Fibroblast of lung (primary cell): ENCODE measurements around the gene SYNDIG1. TPM values are rescaled to one million over a fixed set of nuclear protein-coding genes. Genes with fewer than 3 reads are reported as not detected.

Experiments used
- DNase-seq, 2 donors: peaks; one replicate each; pipeline versions ENCODE4 v3.0.0 to v3.0.0-alpha.2; 2010; ENCODE audit warnings: low read depth in 2 of 2
- H2AFZ ChIP-seq: 2 replicates; pipeline ENCODE4 v1.5.1; 2012; ENCODE audit warnings: low read length, control low read depth, inconsistent platforms
- H3K27ac ChIP-seq: 2 replicates; pipeline ENCODE4 v1.5.1; 2011; ENCODE audit warnings: low read length, control low read depth; ENCODE audit not compliant: insufficient read depth
- H3K27me3 ChIP-seq: 2 replicates; pipeline ENCODE4 v1.5.1; 2011; ENCODE audit warnings: mild to moderate bottlenecking, low read length; ENCODE audit not compliant: control insufficient read depth, insufficient read depth
- H3K36me3 ChIP-seq: 2 replicates; pipeline ENCODE4 v1.5.1; 2011; ENCODE audit warnings: low read length; ENCODE audit not compliant: control insufficient read depth, insufficient read depth
- H3K4me1 ChIP-seq: 2 replicates; pipeline ENCODE4 v1.5.1; 2011; ENCODE audit warnings: low read length; ENCODE audit not compliant: control insufficient read depth, insufficient read depth; ENCODE audit errors: extremely low read depth
- H3K4me2 ChIP-seq: 2 replicates; pipeline ENCODE4 v1.5.1; 2011; ENCODE audit warnings: low read length, control low read depth; ENCODE audit not compliant: insufficient read depth; ENCODE audit errors: extremely low read depth
- H3K4me3 ChIP-seq, 4 experiments: fragments of 200-600 bp in 1 of 4; sonication (generic) in 1 of 4; replicated peaks in 1 of 4; 2 replicates each; pipeline ENCODE4 v1.5.1; 2011 to 2016; ENCODE audit warnings: low read length in 4 of 4, low read depth in 3 of 4, mild to moderate bottlenecking in 3 of 4, control low read depth in 2 of 4, inconsistent platforms in 1 of 4, mixed read lengths in 1 of 4; ENCODE audit not compliant: insufficient read depth in 1 of 4; ENCODE audit errors: control extremely low read depth in 1 of 4
- H3K79me2 ChIP-seq: 2 replicates; pipeline ENCODE4 v1.5.1; 2012; ENCODE audit warnings: mild to moderate bottlenecking, low read length, inconsistent platforms; ENCODE audit not compliant: control insufficient read depth, insufficient read depth
- H3K9ac ChIP-seq: 2 replicates; pipeline ENCODE4 v1.5.1; 2011; ENCODE audit warnings: mild to moderate bottlenecking, low read length, control low read depth; ENCODE audit not compliant: insufficient read depth
- H3K9me3 ChIP-seq: 2 replicates; pipeline ENCODE4 v1.5.1; 2012; ENCODE audit warnings: low read depth, low read length; ENCODE audit not compliant: control insufficient read depth, insufficient read depth
- H4K20me1 ChIP-seq: 2 replicates; pipeline ENCODE4 v1.5.1; 2011; ENCODE audit warnings: low read length; ENCODE audit not compliant: control insufficient read depth, insufficient read depth; ENCODE audit errors: extremely low read depth
- EZH2 ChIP-seq: IDR thresholded peaks from 2 replicates; pipeline ENCODE4 v1.5.1; 2012; ENCODE audit warnings: low read length, control low read depth, mild to moderate bottlenecking; ENCODE audit errors: missing control alignments
- polyA plus RNA-seq, 2 donors: library from polyadenylated mRNA; depleted of rRNA in 1 of 2; stranded (reverse) in 1 of 2; unstranded in 1 of 2; fragments of >200 nt; gene quantifications; 2 replicates each; pipeline ENCODE4 v1.2.1, GENCODE V29; 2011 to 2012; ENCODE audit warnings: missing spikeins in 1 of 2
- total RNA-seq: library from RNA; depleted of rRNA; stranded (reverse); fragments of >200 nt; gene quantifications from 2 replicates; pipeline ENCODE4 v1.2.1, GENCODE V29; 2014
- TF ChIP-seq, protein P1 (sequence below), 2 donors: IDR thresholded peaks in 1 of 2; conservative IDR thresholded peaks in 1 of 2; 1 replicate in 1 of 2; 2 replicates in 1 of 2; pipeline ENCODE4 v1.5.1; 2011 to 2012; ENCODE audit warnings: low read length in 2 of 2, control low read depth in 1 of 2, inconsistent platforms in 1 of 2, low read depth in 1 of 2, mild to moderate bottlenecking in 1 of 2

SYNDIG1 gene
- total and polyA plus RNA-seq, 2 donors (not counting 1 experiment from before 2014, with no cell fraction given), result 0.02 to 0.17 TPM

DNA sequence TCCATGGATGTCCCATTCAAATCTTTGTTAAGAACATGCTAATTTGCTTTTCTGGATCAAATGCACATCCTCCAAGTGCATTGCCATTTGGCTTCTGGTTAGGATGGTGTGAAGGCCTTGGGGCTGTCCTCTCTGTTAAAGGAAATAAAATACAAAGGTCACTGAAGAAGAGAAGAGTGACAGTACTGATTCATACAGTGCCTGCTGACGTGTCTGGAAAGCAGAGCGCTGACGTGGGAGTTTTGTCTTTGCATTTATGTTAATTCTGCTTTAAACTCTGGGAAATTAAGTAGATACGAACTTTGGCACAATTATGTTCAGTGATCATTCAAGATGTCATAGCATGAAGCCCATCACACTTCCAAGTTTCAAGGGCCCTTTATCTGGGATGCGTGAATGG is 33.2 kb downstream of the SYNDIG1 start:
- Histone ChIP-seq H3K36me3 (no peaks in the 10 kb centered on the region), H2AFZ (no peak overlapping the region), H3K9ac (no peak overlapping the region), H3K79me2 (no peaks in the 10 kb centered on the region), H4K20me1 (no peaks in the 10 kb centered on the region), H3K27ac (peak overlapping the region; percentile 56), H3K4me2 (no peak overlapping the region), H3K4me1 (peaks cover 2% of the 10 kb centered on the region), H3K9me3 (no peaks in the 10 kb centered on the region), H3K27me3 (no peaks in the 10 kb centered on the region), H3K4me3 (no peak overlapping the region)
- TF ChIP-seq, protein P1, sequence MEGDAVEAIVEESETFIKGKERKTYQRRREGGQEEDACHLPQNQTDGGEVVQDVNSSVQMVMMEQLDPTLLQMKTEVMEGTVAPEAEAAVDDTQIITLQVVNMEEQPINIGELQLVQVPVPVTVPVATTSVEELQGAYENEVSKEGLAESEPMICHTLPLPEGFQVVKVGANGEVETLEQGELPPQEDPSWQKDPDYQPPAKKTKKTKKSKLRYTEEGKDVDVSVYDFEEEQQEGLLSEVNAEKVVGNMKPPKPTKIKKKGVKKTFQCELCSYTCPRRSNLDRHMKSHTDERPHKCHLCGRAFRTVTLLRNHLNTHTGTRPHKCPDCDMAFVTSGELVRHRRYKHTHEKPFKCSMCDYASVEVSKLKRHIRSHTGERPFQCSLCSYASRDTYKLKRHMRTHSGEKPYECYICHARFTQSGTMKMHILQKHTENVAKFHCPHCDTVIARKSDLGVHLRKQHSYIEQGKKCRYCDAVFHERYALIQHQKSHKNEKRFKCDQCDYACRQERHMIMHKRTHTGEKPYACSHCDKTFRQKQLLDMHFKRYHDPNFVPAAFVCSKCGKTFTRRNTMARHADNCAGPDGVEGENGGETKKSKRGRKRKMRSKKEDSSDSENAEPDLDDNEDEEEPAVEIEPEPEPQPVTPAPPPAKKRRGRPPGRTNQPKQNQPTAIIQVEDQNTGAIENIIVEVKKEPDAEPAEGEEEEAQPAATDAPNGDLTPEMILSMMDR (conservative IDR thresholded peaks at IDR 0.05 in 1 of 2, IDR thresholded peaks at IDR 0.05 in 1 of 2; ENCODE audit: low read depth in 1 of 2, low read length in 2 of 2), result no peak
- peak in 1 of 2 donors; percentile 47 for DNase-seq

DNA sequence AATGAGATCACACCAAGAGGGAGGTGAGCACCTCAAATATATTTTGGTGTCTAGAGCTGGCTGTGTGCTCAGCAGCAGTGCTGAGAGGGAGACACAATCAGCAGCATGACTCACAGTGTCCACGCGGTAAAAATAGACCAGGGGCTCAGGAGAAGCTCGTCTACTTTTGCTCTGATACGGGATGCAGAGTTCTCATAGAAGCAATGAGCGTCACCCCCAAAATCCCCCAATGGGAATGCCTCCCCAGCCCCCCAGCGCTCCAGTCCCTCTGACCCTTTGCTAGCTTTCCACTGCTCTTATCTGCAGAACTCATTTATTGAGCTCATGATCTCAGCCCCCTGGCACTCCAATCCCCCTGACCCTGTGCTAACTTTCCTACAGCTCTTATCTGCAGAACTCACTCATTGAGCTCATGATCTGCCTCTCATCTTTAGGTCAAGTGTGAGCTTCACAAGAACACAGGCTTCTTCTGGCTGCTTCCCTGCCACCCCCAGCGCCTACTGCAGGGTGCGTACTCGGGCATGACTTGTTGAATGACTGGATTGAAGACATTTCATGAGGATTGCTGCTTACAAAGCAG is 34.0 kb downstream of the SYNDIG1 start:
- Histone ChIP-seq H3K36me3 (no peaks in the 10 kb centered on the region), H3K4me3 (no peak overlapping the region), H3K4me2 (no peak overlapping the region), H3K9ac (no peak overlapping the region), H2AFZ (no peak overlapping the region), H4K20me1 (no peaks in the 10 kb centered on the region), H3K79me2 (no peaks in the 10 kb centered on the region), H3K27ac (peak overlapping the region; percentile 56), H3K9me3 (no peaks in the 10 kb centered on the region), H3K27me3 (no peaks in the 10 kb centered on the region), H3K4me1 (peaks cover 2% of the 10 kb centered on the region)
- DNase-seq, result peak; percentile 4 to 63
- no peak for TF ChIP-seq EZH2
- TF ChIP-seq, protein P1 (conservative IDR thresholded peaks at IDR 0.05 in 1 of 2, IDR thresholded peaks at IDR 0.05 in 1 of 2; ENCODE audit: low read depth in 1 of 2, low read length in 2 of 2), result no peak

DNA sequence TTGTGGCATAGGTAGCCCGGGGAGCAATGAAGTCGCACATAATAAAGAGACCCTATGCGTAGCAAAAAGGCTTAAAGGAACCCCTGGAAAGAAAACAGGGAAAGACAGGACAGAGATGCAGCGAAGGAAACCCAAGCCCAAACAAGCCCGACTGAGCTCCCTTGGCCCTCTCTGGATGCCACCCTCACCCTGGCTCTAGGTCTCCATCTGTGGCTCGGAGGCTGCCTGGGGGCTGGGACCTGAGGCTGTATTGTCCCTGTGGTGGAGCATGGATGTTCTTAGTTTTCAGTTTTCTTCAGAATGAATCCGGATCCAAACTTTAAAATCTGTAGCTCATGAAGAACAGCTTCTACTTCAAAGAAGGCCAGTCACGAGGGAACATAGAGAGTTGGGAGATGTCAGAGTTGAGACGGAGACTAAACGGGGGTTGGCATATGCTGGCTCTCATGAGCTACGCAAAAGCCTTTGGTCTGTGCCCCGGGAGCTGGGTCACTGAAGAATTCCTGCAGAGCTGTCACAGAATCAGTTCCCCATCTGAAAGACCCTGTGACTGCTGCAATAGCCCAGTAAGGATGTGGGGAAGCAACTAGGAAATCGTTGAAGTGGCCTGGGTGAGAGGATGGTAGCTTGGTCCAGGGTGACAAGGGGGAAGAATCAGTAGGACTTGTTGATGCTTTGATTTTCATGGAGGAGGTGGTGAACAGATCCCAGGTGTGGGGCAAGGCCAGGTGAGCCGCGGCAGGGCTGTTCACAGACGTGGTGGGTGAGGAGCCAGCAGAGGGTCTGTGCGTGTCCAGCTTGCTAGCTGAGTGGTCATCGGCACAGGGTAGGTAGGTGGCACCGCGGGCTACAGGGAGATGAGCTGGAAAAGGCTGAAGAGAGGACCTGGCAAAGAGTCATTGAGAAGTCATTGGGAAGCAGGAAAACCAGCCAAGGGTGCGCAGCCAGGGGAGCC is 35.2 kb downstream of the SYNDIG1 start:
- Histone ChIP-seq H4K20me1 (no peaks in the 10 kb centered on the region), H3K27me3 (no peaks in the 10 kb centered on the region), H3K9me3 (no peaks in the 10 kb centered on the region), H3K4me3 (no peak overlapping the region), H3K79me2 (no peaks in the 10 kb centered on the region), H2AFZ (no peak overlapping the region), H3K4me1 (peaks cover 2% of the 10 kb centered on the region), H3K4me2 (no peak overlapping the region), H3K36me3 (no peaks in the 10 kb centered on the region), H3K27ac (no peak overlapping the region), H3K9ac (no peak overlapping the region)
- DNase-seq, result no peak
- no peak for TF ChIP-seq EZH2
- TF ChIP-seq, protein P1 (conservative IDR thresholded peaks at IDR 0.05 in 1 of 2, IDR thresholded peaks at IDR 0.05 in 1 of 2; ENCODE audit: low read depth in 1 of 2, low read length in 2 of 2), result no peak
